ENCODE data around the gene WDR54.

- TF ChIP-seq, protein P1, sequence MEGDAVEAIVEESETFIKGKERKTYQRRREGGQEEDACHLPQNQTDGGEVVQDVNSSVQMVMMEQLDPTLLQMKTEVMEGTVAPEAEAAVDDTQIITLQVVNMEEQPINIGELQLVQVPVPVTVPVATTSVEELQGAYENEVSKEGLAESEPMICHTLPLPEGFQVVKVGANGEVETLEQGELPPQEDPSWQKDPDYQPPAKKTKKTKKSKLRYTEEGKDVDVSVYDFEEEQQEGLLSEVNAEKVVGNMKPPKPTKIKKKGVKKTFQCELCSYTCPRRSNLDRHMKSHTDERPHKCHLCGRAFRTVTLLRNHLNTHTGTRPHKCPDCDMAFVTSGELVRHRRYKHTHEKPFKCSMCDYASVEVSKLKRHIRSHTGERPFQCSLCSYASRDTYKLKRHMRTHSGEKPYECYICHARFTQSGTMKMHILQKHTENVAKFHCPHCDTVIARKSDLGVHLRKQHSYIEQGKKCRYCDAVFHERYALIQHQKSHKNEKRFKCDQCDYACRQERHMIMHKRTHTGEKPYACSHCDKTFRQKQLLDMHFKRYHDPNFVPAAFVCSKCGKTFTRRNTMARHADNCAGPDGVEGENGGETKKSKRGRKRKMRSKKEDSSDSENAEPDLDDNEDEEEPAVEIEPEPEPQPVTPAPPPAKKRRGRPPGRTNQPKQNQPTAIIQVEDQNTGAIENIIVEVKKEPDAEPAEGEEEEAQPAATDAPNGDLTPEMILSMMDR (IDR thresholded peaks at IDR 0.05): no peak
- TF ChIP-seq POLR2A (IDR thresholded peaks at IDR 0.05): no peak
Observed at GRCh38 chr2:74417763-74418162, 3.8 kb upstream of the WDR54 start.

Measured in adrenal gland (tissue), 5 donors.